ENCODE measurements around the gene CTDNEP1.

DNA sequence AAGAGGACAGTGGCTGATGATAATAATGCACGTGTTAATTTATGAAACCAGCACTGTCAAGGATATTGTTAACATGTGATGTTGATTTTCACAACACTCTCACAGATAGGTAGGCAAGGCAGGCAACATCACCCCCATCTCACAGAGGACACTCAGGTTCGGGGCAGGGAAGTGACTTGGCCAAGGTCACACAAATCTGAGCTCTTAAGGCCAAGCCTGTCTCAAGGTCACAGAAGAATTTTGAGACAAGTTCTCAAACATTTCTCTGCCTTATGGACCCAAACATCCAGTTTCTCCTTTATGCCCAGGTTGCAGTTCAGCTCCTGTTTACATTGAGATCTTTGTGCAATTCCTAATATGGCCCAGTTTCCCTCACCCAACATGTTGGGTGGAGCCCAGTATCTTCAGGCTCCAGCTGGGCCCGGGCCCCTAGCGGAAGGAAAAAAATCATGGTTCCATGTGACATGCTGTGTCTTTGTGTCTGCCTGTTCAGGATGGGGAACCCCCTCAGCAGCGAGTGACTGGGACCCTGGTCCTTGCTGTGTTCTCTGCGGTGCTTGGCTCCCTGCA lies 31.3 kb upstream of the CTDNEP1 start:
- TF ChIP-seq, protein P1, sequence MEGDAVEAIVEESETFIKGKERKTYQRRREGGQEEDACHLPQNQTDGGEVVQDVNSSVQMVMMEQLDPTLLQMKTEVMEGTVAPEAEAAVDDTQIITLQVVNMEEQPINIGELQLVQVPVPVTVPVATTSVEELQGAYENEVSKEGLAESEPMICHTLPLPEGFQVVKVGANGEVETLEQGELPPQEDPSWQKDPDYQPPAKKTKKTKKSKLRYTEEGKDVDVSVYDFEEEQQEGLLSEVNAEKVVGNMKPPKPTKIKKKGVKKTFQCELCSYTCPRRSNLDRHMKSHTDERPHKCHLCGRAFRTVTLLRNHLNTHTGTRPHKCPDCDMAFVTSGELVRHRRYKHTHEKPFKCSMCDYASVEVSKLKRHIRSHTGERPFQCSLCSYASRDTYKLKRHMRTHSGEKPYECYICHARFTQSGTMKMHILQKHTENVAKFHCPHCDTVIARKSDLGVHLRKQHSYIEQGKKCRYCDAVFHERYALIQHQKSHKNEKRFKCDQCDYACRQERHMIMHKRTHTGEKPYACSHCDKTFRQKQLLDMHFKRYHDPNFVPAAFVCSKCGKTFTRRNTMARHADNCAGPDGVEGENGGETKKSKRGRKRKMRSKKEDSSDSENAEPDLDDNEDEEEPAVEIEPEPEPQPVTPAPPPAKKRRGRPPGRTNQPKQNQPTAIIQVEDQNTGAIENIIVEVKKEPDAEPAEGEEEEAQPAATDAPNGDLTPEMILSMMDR (IDR thresholded peaks at IDR 0.05; ENCODE audit: borderline replicate concordance, extremely low read depth, low read length, poor library complexity, severe bottlenecking), result no peak
- TF ChIP-seq EZH2 (IDR thresholded peaks at IDR 0.05; ENCODE audit: borderline replicate concordance, low read depth, low read length, severe bottlenecking), result no peak

All from DND-41 (cell line).